NCI-H774 (cell line): ENCODE data around the gene VEZT.
"Not testable (repeated sequence)": the region's sequence is repeated elsewhere in the genome, so short reads cannot be mapped to it uniquely, and the experiment has no call there.

Experiments
- DNase-seq: peaks from one replicate; lab custom pipeline; 2025; lab: John Stamatoyannopoulos, UW

VEZT gene

GRCh38 chr12:95224202-95225170, 6.9 kb downstream of the VEZT start:
- no peak for DNase-seq

GRCh38 chr12:95225645-95226212, 8.1 kb downstream of the VEZT start:
- DNase-seq, result no peak

GRCh38 chr12:95227818-95228356, 10.3 kb downstream of the VEZT start:
- DNase-seq, result no peak

- DNase-seq, result no peak
These were observed 11.0 kb downstream of the VEZT start for GRCh38 chr12:95228617-95229016.

- DNase-seq, result no peak
These were observed 12.0 kb downstream of the VEZT start for GRCh38 chr12:95229636-95230035.

- no peak for DNase-seq
These were observed 12.7 kb downstream of the VEZT start for GRCh38 chr12:95230313-95230712.

GRCh38 chr12:95231190-95231589, 13.6 kb downstream of the VEZT start:
- no peak for DNase-seq

GRCh38 chr12:95234187-95234586, 16.6 kb downstream of the VEZT start:
- DNase-seq, result not testable (repeated sequence)

- DNase-seq, result not testable (repeated sequence)
These were observed 18.0 kb downstream of the VEZT start for GRCh38 chr12:95235621-95236020.

GRCh38 chr12:95237315-95237714, 19.7 kb downstream of the VEZT start:
- DNase-seq, result no peak

GRCh38 chr12:95238150-95238549, 20.5 kb downstream of the VEZT start:
- no peak for DNase-seq

- DNase-seq, result no peak
These were observed 21.6 kb downstream of the VEZT start for GRCh38 chr12:95239216-95239615.

- DNase-seq, result not testable (repeated sequence)
These were observed 22.2 kb downstream of the VEZT start for GRCh38 chr12:95239835-95240234.

GRCh38 chr12:95240556-95240955, 22.9 kb downstream of the VEZT start:
- DNase-seq, result no peak

- not testable (repeated sequence) for DNase-seq
These were observed 23.5 kb downstream of the VEZT start for GRCh38 chr12:95241138-95241537.

- DNase-seq, result no peak
These were observed 24.3 kb downstream of the VEZT start for GRCh38 chr12:95241761-95242506.

GRCh38 chr12:95243497-95244183, 26.0 kb downstream of the VEZT start:
- no peak for DNase-seq

GRCh38 chr12:95244350-95244749, 26.7 kb downstream of the VEZT start:
- no peak for DNase-seq

GRCh38 chr12:95248095-95248494, 30.5 kb downstream of the VEZT start:
- no peak for DNase-seq

GRCh38 chr12:95248604-95249360, 31.2 kb downstream of the VEZT start:
- DNase-seq, result no peak

GRCh38 chr12:95253386-95253785, 35.8 kb downstream of the VEZT start:
- no peak for DNase-seq
